Mucosa of rectum (tissue), 2 donors: ENCODE results near the gene DGKB.

Source experiments
- H3K27ac ChIP-seq, 2 donors: one replicate each; pipeline ENCODE4 v1.7.0; 2013; ENCODE audit warnings: inconsistent platforms in 2 of 2, low read depth in 2 of 2, low read length in 2 of 2
- H3K27me3 ChIP-seq, 2 donors: one replicate each; pipeline ENCODE4 v1.7.0; 2013; ENCODE audit warnings: low read length in 2 of 2; ENCODE audit not compliant: control insufficient read depth in 2 of 2, insufficient read depth in 2 of 2
- H3K36me3 ChIP-seq, 2 donors: one replicate each; pipeline ENCODE4 v1.7.0; 2013; ENCODE audit warnings: low read length in 2 of 2; ENCODE audit not compliant: control insufficient read depth in 2 of 2, insufficient read depth in 2 of 2
- H3K4me1 ChIP-seq, 2 donors: one replicate each; pipeline ENCODE4 v1.7.0; 2013; ENCODE audit warnings: low read length in 2 of 2, mild to moderate bottlenecking in 1 of 2; ENCODE audit not compliant: control insufficient read depth in 2 of 2, insufficient read depth in 2 of 2
- H3K4me3 ChIP-seq, 2 donors: one replicate each; pipeline ENCODE4 v1.7.0; 2013; ENCODE audit warnings: low read length in 2 of 2
- H3K9ac ChIP-seq, 2 donors: one replicate each; pipeline ENCODE4 v1.7.0; 2013; ENCODE audit warnings: low read length in 2 of 2, low read depth in 1 of 2, mild to moderate bottlenecking in 1 of 2
- H3K9me3 ChIP-seq, 2 donors: one replicate each; pipeline ENCODE4 v1.7.0; 2013; ENCODE audit warnings: low read length in 2 of 2; ENCODE audit not compliant: control insufficient read depth in 2 of 2
- donor health status: healthy.
- donor health status: Normal muscosa, but diverticular disease.

Gene DGKB

GRCh38 chr7:14236834-14237233 lies 665.7 kb downstream of the DGKB start:
- H3K27me3 ChIP-seq: no peaks in the 10 kb centered on the region
- no peaks in the 10 kb centered on the region for H3K9me3 ChIP-seq
- H3K4me1 ChIP-seq: peaks cover 0 to 5% of the 10 kb centered on the region in 2 donors
- H3K36me3 ChIP-seq: no peaks in the 10 kb centered on the region
- no peak overlapping the region for H3K4me3 ChIP-seq
- no peak overlapping the region for H3K9ac ChIP-seq
- no peak overlapping the region for H3K27ac ChIP-seq

GRCh38 chr7:14235056-14235455 lies 667.5 kb downstream of the DGKB start:
- Histone ChIP-seq H3K9ac (no peak overlapping the region), H3K9me3 (no peaks in the 10 kb centered on the region), H3K27me3 (no peaks in the 10 kb centered on the region), H3K27ac (no peak overlapping the region), H3K4me3 (no peak overlapping the region), H3K4me1 (peaks cover 0 to 5% of the 10 kb centered on the region in 2 donors), H3K36me3 (no peaks in the 10 kb centered on the region)

- peak overlapping the region in 1 of 2 donors; percentile 22 for H3K4me3 ChIP-seq
- H3K27ac ChIP-seq: no peak overlapping the region
- H3K9ac ChIP-seq: no peak overlapping the region
- no peaks in the 10 kb centered on the region for H3K9me3 ChIP-seq
- H3K36me3 ChIP-seq: no peaks in the 10 kb centered on the region
- H3K4me1 ChIP-seq: peaks cover 0 to 5% of the 10 kb centered on the region in 2 donors
- no peaks in the 10 kb centered on the region for H3K27me3 ChIP-seq
Observed at GRCh38 chr7:14233868-14234369, 668.6 kb downstream of the DGKB start.

GRCh38 chr7:14233076-14233867 lies 669.3 kb downstream of the DGKB start:
- no peak overlapping the region for H3K27ac ChIP-seq
- H3K27me3 ChIP-seq: no peaks in the 10 kb centered on the region
- no peaks in the 10 kb centered on the region for H3K9me3 ChIP-seq
- H3K4me1 ChIP-seq: peaks cover 0 to 5% of the 10 kb centered on the region in 2 donors
- no peaks in the 10 kb centered on the region for H3K36me3 ChIP-seq
- H3K4me3 ChIP-seq: no peak overlapping the region
- H3K9ac ChIP-seq: no peak overlapping the region

- Histone ChIP-seq H3K9ac (no peak overlapping the region), H3K36me3 (no peaks in the 10 kb centered on the region), H3K27me3 (no peaks in the 10 kb centered on the region)
Observed at GRCh38 chr7:14229047-14229446, 673.5 kb downstream of the DGKB start.

DNA sequence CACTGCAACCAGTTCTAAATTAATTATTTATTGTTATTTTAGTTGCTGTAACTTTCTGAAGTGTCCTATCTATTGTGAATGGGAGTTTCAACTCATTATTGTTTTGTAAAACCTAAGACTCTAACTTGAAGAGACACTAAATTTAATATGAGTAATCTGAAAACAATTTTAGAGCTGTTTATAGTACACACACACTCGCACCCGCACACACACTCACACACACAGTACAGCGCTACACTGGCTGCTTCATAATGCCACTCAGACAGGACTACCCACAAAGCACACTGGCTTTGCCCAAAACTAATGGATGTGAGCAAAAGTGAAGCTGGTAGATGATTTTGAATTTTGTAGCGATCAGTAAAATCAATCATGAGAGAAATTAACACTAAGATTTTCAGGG lies 674.2 kb downstream of the DGKB start:
- Histone ChIP-seq H3K4me3 (no peak overlapping the region), H3K9me3 (no peaks in the 10 kb centered on the region), H3K27ac (no peak overlapping the region), H3K27me3 (no peaks in the 10 kb centered on the region), H3K36me3 (no peaks in the 10 kb centered on the region), H3K4me1 (peaks cover 0 to 2% of the 10 kb centered on the region in 2 donors), H3K9ac (no peak overlapping the region)

More at GRCh38 chr7:14229047-14229446, 673.5 kb downstream of the DGKB start:
- no peak overlapping the region for H3K27ac ChIP-seq
- peaks cover 0 to 5% of the 10 kb centered on the region in 2 donors for H3K4me1 ChIP-seq
- H3K9me3 ChIP-seq: no peaks in the 10 kb centered on the region
- no peak overlapping the region for H3K4me3 ChIP-seq

DNA sequence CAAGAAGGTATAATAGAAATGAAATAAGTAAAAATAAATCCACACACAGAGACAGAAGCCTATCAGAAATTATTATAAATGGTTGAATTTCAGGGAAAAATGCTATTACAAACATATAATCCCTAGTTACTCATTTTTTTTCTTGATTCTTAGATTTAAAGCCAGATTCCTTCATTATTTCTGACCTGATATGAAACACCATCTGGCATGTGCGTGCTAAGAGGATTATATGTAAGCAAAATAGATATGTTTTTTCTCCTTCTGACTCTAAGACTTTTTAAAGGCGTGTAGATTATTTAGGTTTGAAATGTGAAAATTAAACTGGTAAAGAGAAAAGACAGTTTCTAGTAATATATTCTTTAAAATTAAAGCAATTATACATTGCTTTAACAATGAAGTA lies 676.4 kb downstream of the DGKB start:
- Histone ChIP-seq H3K9ac (no peak overlapping the region), H3K4me3 (no peak overlapping the region), H3K36me3 (no peaks in the 10 kb centered on the region), H3K9me3 (no peaks in the 10 kb centered on the region), H3K27ac (no peak overlapping the region), H3K27me3 (no peaks in the 10 kb centered on the region), H3K4me1 (no peaks in the 10 kb centered on the region)

DNA sequence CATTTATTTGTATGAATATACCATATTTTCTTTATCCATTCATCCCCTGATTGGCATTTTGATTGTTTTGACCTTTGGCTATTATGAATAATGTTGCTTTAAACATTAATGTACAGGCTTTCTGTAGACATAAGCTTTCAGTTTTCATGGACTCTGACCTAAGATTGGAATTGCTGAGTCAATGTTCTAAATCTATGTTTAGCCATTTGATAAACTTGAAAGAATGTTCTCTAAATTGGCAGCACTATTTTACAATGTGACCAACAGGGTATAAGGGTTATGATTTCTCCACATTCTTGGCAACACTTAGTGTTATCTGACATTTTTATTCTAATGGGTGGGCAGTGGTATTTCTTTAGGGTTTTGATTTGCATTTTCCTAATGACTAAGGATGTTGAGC lies 683.4 kb downstream of the DGKB start:
- Histone ChIP-seq H3K9ac (no peak overlapping the region), H3K36me3 (no peaks in the 10 kb centered on the region), H3K9me3 (no peaks in the 10 kb centered on the region), H3K4me3 (no peak overlapping the region), H3K4me1 (no peaks in the 10 kb centered on the region), H3K27ac (no peak overlapping the region), H3K27me3 (no peaks in the 10 kb centered on the region)

DNA sequence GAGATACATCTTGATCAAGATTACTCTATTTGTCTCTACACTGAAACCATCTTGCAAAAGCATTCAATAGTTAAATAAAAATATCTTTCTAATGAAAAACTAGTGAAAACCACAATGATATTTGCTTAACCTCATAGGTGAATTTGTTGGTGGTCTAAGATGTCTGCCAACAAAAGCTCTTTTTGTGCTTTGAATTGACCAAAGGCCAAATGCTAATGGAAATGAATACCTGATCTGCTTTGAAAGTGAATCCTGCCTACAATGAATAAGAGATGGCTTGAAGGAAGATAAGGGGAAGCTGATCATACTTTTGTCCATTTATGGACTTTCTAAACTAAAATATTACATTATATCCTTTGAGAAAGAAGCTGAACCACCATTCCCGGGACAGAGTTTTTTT lies 684.2 kb downstream of the DGKB start:
- Histone ChIP-seq H3K9ac (no peak overlapping the region), H3K27ac (no peak overlapping the region), H3K27me3 (no peaks in the 10 kb centered on the region), H3K9me3 (no peaks in the 10 kb centered on the region), H3K36me3 (no peaks in the 10 kb centered on the region), H3K4me3 (no peak overlapping the region), H3K4me1 (no peaks in the 10 kb centered on the region)

GRCh38 chr7:14209896-14210484 lies 692.6 kb downstream of the DGKB start:
- Histone ChIP-seq H3K9me3 (no peaks in the 10 kb centered on the region), H3K9ac (no peak overlapping the region), H3K27ac (no peak overlapping the region), H3K4me1 (no peaks in the 10 kb centered on the region), H3K4me3 (no peak overlapping the region), H3K27me3 (no peaks in the 10 kb centered on the region), H3K36me3 (no peaks in the 10 kb centered on the region)
